ENCODE data around the gene TREML2.

The TREML2 gene

GRCh38 chr6:41176189-41176588 is 24.8 kb downstream of the TREML2 start:
- no peak for DNase-seq

- DNase-seq: no peak
Observed at GRCh38 chr6:41175084-41175483, 25.9 kb downstream of the TREML2 start.

- no peak for DNase-seq
Observed at GRCh38 chr6:41174610-41175009, 26.3 kb downstream of the TREML2 start.

- no peak for DNase-seq
Observed at GRCh38 chr6:41171908-41172307, 29.0 kb downstream of the TREML2 start.

- no peak for DNase-seq
Observed at GRCh38 chr6:41170547-41171160, 30.3 kb downstream of the TREML2 start.

GRCh38 chr6:41167173-41167963 is 33.6 kb downstream of the TREML2 start:
- no peak for DNase-seq

- DNase-seq: no peak
Observed at GRCh38 chr6:41164551-41165120, 36.3 kb downstream of the TREML2 start.

- DNase-seq: no peak
Observed at GRCh38 chr6:41163419-41163717, 37.6 kb downstream of the TREML2 start.

- DNase-seq: no peak
Observed at GRCh38 chr6:41162687-41163418, 38.1 kb downstream of the TREML2 start, which contains the start of gene TREM2. TREM2 (minus strand) TSS chr6:41163116; CDS start chr6:41163082, 34 bp downstream.

- DNase-seq: no peak
Observed at GRCh38 chr6:41161851-41162552, 38.9 kb downstream of the TREML2 start.

GRCh38 chr6:41161380-41161779 is 39.6 kb downstream of the TREML2 start:
- no peak for DNase-seq

- no peak for DNase-seq
Observed at GRCh38 chr6:41160933-41161332, 40.0 kb downstream of the TREML2 start.

- peak; percentile 21 for DNase-seq
Observed at GRCh38 chr6:41159415-41160082, 41.4 kb downstream of the TREML2 start.

GRCh38 chr6:41157323-41157722 is 43.6 kb downstream of the TREML2 start:
- DNase-seq: no peak

GRCh38 chr6:41156771-41157170 is 44.2 kb downstream of the TREML2 start:
- no peak for DNase-seq

- no peak for DNase-seq
Observed at GRCh38 chr6:41156001-41156400, 44.9 kb downstream of the TREML2 start.

GRCh38 chr6:41155132-41155805 is 45.7 kb downstream of the TREML2 start:
- DNase-seq: no peak

- DNase-seq: no peak
Observed at GRCh38 chr6:41153992-41154625, 46.8 kb downstream of the TREML2 start, which contains the start of gene TREML1. TREML1 (minus strand) TSS chr6:41154347; CDS start chr6:41154288, 59 bp downstream.

GRCh38 chr6:41153451-41153850 is 47.5 kb downstream of the TREML2 start:
- DNase-seq: no peak

GRCh38 chr6:41150671-41151070 is 50.3 kb downstream of the TREML2 start:
- DNase-seq: no peak

GRCh38 chr6:41147917-41148316 is 53.0 kb downstream of the TREML2 start:
- DNase-seq: no peak
